ENCODE data around the gene ZNF776. TPM values are rescaled to one million over a fixed set of nuclear protein-coding genes. Genes with fewer than 3 reads are reported as not detected.

ZNF776 gene
- total RNA-seq, 4 donors from 2014 or later = 15.0 to 120 (median 16.7) TPM

DNA sequence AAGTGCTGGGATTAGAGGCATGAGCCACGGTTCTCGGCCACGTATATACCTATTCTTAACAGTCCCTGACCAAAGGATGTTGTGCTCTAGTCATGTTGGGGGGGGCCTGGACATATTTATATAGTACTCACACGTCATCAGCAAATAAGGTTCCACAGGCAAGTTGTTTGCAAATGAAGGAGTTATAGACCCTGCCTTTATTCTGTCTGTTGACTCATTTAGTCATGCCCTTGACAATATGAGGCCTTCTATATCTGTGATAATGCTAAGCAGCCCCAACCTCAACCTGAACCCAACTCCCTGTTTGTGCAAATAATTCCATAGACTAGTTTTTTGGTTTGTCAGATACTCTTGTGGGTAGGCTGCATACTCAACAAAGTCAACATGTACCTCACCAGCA, 31.7 kb downstream of the ZNF776 start:
- peaks cover 56 to 74% of the 10 kb centered on the region in 2 donors for H3K9me3 ChIP-seq
- in situ Hi-C loops (cut with MboI; ENCODE audit: low pct_ligation_motif_present in 1 of 4, low pct_unique_long_range_greater_than_20kb in 1 of 4, low sequenced_read_pairs in 3 of 4) = no loop called here
- WGBS, 2 donors (ENCODE audit: low coverage in 1 of 2) = 93% methylated on average over 4 of the region's 4 CpGs; no CpG with 5 or more reads in 1 of the 2 donors
- no peak overlapping the region for H3K27ac ChIP-seq
- no peak overlapping the region for H3K4me3 ChIP-seq
- no peak for DNase-seq
- no peak for TF ChIP-seq POLR2A (IDR thresholded peaks at IDR 0.05)
- TF ChIP-seq, protein P1, sequence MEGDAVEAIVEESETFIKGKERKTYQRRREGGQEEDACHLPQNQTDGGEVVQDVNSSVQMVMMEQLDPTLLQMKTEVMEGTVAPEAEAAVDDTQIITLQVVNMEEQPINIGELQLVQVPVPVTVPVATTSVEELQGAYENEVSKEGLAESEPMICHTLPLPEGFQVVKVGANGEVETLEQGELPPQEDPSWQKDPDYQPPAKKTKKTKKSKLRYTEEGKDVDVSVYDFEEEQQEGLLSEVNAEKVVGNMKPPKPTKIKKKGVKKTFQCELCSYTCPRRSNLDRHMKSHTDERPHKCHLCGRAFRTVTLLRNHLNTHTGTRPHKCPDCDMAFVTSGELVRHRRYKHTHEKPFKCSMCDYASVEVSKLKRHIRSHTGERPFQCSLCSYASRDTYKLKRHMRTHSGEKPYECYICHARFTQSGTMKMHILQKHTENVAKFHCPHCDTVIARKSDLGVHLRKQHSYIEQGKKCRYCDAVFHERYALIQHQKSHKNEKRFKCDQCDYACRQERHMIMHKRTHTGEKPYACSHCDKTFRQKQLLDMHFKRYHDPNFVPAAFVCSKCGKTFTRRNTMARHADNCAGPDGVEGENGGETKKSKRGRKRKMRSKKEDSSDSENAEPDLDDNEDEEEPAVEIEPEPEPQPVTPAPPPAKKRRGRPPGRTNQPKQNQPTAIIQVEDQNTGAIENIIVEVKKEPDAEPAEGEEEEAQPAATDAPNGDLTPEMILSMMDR (IDR thresholded peaks at IDR 0.05) = no peak
- no peaks in the 10 kb centered on the region for H3K4me1 ChIP-seq
- H3K27me3 ChIP-seq = no peaks in the 10 kb centered on the region
- peaks cover 2 to 72% (median 39%) of the 10 kb centered on the region in 4 donors for H3K36me3 ChIP-seq
- intact Hi-C loops (cut with DNase I; ENCODE audit: low total_unique reads) = loop anchor here (10.0 kb wide), 1 partner anchor 136 kb away; the partner anchor contains the start of gene ZNF417

DNA sequence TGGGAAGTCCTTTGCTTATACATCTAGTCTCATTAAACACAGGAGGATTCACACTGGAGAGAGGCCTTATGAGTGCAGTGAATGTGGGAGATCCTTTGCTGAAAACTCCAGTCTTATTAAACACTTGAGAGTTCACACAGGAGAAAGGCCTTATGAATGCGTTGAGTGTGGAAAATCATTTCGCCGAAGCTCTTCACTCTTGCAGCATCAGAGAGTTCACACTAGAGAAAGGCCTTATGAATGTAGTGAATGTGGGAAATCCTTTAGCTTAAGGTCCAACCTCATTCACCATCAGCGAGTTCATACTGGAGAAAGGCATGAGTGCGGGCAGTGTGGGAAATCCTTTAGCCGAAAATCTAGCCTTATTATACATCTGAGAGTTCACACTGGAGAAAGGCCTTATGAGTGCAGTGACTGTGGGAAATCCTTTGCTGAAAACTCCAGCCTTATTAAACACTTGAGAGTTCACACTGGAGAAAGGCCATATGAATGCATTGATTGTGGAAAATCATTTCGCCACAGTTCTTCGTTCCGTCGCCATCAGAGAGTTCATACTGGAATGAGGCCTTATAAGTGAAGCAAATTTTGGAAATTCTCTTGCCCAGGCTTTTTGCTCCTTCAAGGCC, 32.7 kb downstream of the ZNF776 start:
- H3K4me1 ChIP-seq = no peaks in the 10 kb centered on the region
- H3K27me3 ChIP-seq = no peaks in the 10 kb centered on the region
- 94 to 97% methylated on average over 9 to 10 of the region's 10 CpGs for WGBS, 2 donors (ENCODE audit: low coverage in 1 of 2)
- in situ Hi-C loops (cut with MboI; ENCODE audit: low pct_ligation_motif_present in 1 of 4, low pct_unique_long_range_greater_than_20kb in 1 of 4, low sequenced_read_pairs in 3 of 4) (no loop called here), intact Hi-C loops (cut with DNase I; ENCODE audit: low total_unique reads) (loop anchor here (10.0 kb wide), 1 partner anchor 135 kb away; the partner anchor contains the start of gene ZNF417)
- H3K27ac ChIP-seq = no peak overlapping the region
- H3K36me3 ChIP-seq = peaks cover 2 to 75% (median 38%) of the 10 kb centered on the region in 4 donors
- no peak for DNase-seq
- no peak for TF ChIP-seq EP300 (IDR thresholded peaks at IDR 0.05; ENCODE audit: low read depth)
- TF ChIP-seq, protein P1 (IDR thresholded peaks at IDR 0.05) = no peak
- no peak for TF ChIP-seq POLR2AphosphoS5 (IDR thresholded peaks at IDR 0.05)
- no peak for TF ChIP-seq POLR2A (IDR thresholded peaks at IDR 0.05)
- H3K4me3 ChIP-seq = no peak overlapping the region
- H3K9me3 ChIP-seq = peaks cover 65 to 83% of the 10 kb centered on the region in 2 donors

DNA sequence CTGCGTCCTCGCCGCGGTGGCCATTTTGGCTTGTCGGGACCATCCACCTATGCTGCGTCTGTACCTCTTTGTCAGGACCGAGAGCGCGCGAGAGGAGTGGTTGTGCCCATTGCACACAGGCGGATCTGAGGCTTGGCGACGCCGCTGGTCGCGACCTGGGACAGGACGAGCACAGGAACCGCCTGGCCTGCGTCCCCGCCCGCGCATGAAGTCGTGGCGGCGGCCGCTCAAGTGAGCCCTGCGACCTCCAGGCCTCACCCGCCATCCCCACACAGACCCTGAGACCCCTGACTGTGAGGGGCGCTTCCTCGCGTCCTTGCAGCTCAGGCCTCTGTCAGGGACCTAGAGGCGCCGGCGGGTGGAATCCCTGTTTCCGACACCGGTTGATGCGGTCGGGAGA, 39.7 kb downstream of the ZNF776 start:
- no peak for TF ChIP-seq POLR2AphosphoS5 (IDR thresholded peaks at IDR 0.05)
- no peak for TF ChIP-seq POLR2A (IDR thresholded peaks at IDR 0.05)
- no peak for TF ChIP-seq EP300 (IDR thresholded peaks at IDR 0.05; ENCODE audit: low read depth)
- TF ChIP-seq, protein P1 (IDR thresholded peaks at IDR 0.05) = no peak
- no peak overlapping the region for H3K27ac ChIP-seq
- in situ Hi-C loops (cut with MboI; ENCODE audit: low pct_ligation_motif_present in 1 of 4, low pct_unique_long_range_greater_than_20kb in 1 of 4, low sequenced_read_pairs in 3 of 4) = no loop called here
- no peaks in the 10 kb centered on the region for H3K27me3 ChIP-seq
- peaks cover 23 to 48% of the 10 kb centered on the region in 2 donors for H3K9me3 ChIP-seq
- 95% methylated on average over 38 of the region's 38 CpGs; no CpG with 5 or more reads in 1 of the 2 donors for WGBS, 2 donors (ENCODE audit: low coverage in 1 of 2)
- no peak for DNase-seq
- H3K4me3 ChIP-seq = no peak overlapping the region
- intact Hi-C loops (cut with DNase I; ENCODE audit: low total_unique reads) = no loop called here
- H3K36me3 ChIP-seq = peaks cover 0 to 34% (median 11%) of the 10 kb centered on the region in 4 donors
- no peaks in the 10 kb centered on the region for H3K4me1 ChIP-seq

DNA sequence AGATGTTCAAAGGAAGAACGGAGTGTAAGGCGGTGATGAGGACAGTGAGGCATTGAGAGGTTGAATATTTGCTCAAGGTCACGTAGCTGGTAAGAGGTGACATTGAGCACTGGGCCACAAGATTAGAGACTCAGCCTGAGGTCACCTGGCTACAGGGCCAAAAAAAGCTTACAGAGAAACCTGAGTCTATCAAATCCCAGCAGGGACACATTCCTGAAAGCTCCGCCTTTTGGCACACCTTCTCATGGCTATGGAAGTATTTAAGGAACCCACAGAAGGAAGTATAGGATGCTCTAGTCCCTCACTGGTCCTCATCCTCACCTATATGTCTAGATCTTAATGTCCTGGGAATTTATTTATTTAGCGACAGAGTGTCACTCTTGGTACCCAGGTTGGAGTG, 40.3 kb downstream of the ZNF776 start:
- no peak overlapping the region for H3K4me3 ChIP-seq
- no peaks in the 10 kb centered on the region for H3K27me3 ChIP-seq
- in situ Hi-C loops (cut with MboI; ENCODE audit: low pct_ligation_motif_present in 1 of 4, low pct_unique_long_range_greater_than_20kb in 1 of 4, low sequenced_read_pairs in 3 of 4) = no loop called here
- intact Hi-C loops (cut with DNase I; ENCODE audit: low total_unique reads) = no loop called here
- TF ChIP-seq, protein P1 (IDR thresholded peaks at IDR 0.05) = no peak
- TF ChIP-seq POLR2A (IDR thresholded peaks at IDR 0.05) (no peak), POLR2AphosphoS5 (IDR thresholded peaks at IDR 0.05) (no peak), EP300 (IDR thresholded peaks at IDR 0.05; ENCODE audit: low read depth) (no peak)
- no peak for DNase-seq
- H3K27ac ChIP-seq = no peak overlapping the region
- peaks cover 0 to 34% (median 13%) of the 10 kb centered on the region in 4 donors for H3K36me3 ChIP-seq
- peaks cover 23 to 44% of the 10 kb centered on the region in 2 donors for H3K9me3 ChIP-seq
- H3K4me1 ChIP-seq = no peaks in the 10 kb centered on the region
- WGBS, 2 donors (ENCODE audit: low coverage in 1 of 2) = 100% methylated on average over 2 to 5 of the region's 5 CpGs

Measured in transverse colon (tissue), 4 donors.